H9 (cell line): ENCODE measurements around the gene ITM2C. TPM values are rescaled to one million over a fixed set of nuclear protein-coding genes. Genes with fewer than 3 reads are reported as not detected.

ENCODE experiments used
- DNase-seq: peaks from one replicate; pipeline ENCODE4 v3.0.0-alpha.2; 2017
- H2AFZ ChIP-seq: one replicate; pipeline ENCODE4 v1.6.1; 2013; ENCODE audit warnings: mild to moderate bottlenecking, low read length, control low read depth, moderate library complexity
- H2AK5ac ChIP-seq: 2 replicates; pipeline ENCODE4 v1.6.1; 2013; ENCODE audit warnings: low read length, control low read depth, mixed read lengths; ENCODE audit not compliant: insufficient read length
- H2BK120ac ChIP-seq: one replicate; pipeline ENCODE4 v1.6.1; 2013; ENCODE audit warnings: low read depth, mild to moderate bottlenecking, low read length, control low read depth, inconsistent platforms; ENCODE audit not compliant: poor library complexity, severe bottlenecking
- H2BK12ac ChIP-seq: 2 replicates; pipeline ENCODE4 v1.6.1; 2013; ENCODE audit warnings: low read length, control low read depth, mixed read lengths, low read depth; ENCODE audit not compliant: insufficient read length
- H2BK15ac ChIP-seq: 2 replicates; pipeline ENCODE4 v1.6.1; 2013; ENCODE audit warnings: low read depth, low read length, control low read depth
- H2BK20ac ChIP-seq: one replicate; pipeline ENCODE4 v1.6.1; 2013; ENCODE audit warnings: low read depth, mild to moderate bottlenecking, low read length, control low read depth, inconsistent platforms; ENCODE audit not compliant: poor library complexity, severe bottlenecking
- H2BK5ac ChIP-seq: 2 replicates; pipeline ENCODE4 v1.6.1; 2013; ENCODE audit warnings: low read length, control low read depth, mixed read lengths; ENCODE audit not compliant: insufficient read length
- H3K14ac ChIP-seq: 2 replicates; pipeline ENCODE4 v1.6.1; 2013; ENCODE audit warnings: low read length, control low read depth; ENCODE audit not compliant: insufficient read depth
- H3K18ac ChIP-seq: 2 replicates; pipeline ENCODE4 v1.6.1; 2013; ENCODE audit warnings: low read depth, mild to moderate bottlenecking, mixed read lengths, low read length, control low read depth; ENCODE audit not compliant: insufficient read length
- H3K23ac ChIP-seq: 2 replicates; pipeline ENCODE4 v1.6.1; 2013; ENCODE audit warnings: low read length, control low read depth, mixed read lengths, low read depth; ENCODE audit not compliant: insufficient read length
- H3K23me2 ChIP-seq: 2 replicates; pipeline ENCODE4 v1.6.1; 2013; ENCODE audit warnings: low read depth, mild to moderate bottlenecking, mixed read lengths, low read length, control low read depth; ENCODE audit not compliant: insufficient read length, poor library complexity, severe bottlenecking
- H3K27ac ChIP-seq: 2 replicates; pipeline ENCODE4 v1.5.1; 2013; ENCODE audit warnings: low read length, control low read depth, mixed read lengths, low read depth; ENCODE audit not compliant: insufficient read length
- H3K27me3 ChIP-seq: 2 replicates; pipeline ENCODE4 v1.6.1; 2013; ENCODE audit warnings: low read length, control low read depth, inconsistent platforms; ENCODE audit not compliant: insufficient read depth
- H3K4ac ChIP-seq: 2 replicates; pipeline ENCODE4 v1.6.1; 2013; ENCODE audit warnings: low read depth, mild to moderate bottlenecking, control low read depth, inconsistent platforms, low read length, moderate library complexity
- H3K4me1 ChIP-seq: 2 replicates; pipeline ENCODE4 v1.6.1; 2013; ENCODE audit warnings: low read length, control low read depth, inconsistent platforms; ENCODE audit not compliant: insufficient read depth
- H3K4me2 ChIP-seq: 2 replicates; pipeline ENCODE4 v1.6.1; 2013; ENCODE audit warnings: low read length, control low read depth, mixed read lengths; ENCODE audit not compliant: insufficient read length, insufficient read depth
- H3K56ac ChIP-seq: 2 replicates; pipeline ENCODE4 v1.6.1; 2013; ENCODE audit warnings: low read depth, mild to moderate bottlenecking, mixed read lengths, low read length, control low read depth; ENCODE audit not compliant: insufficient read length
- H3K79me1 ChIP-seq: 2 replicates; pipeline ENCODE4 v1.6.1; 2013; ENCODE audit warnings: low read depth, mild to moderate bottlenecking, moderate library complexity, low read length, control low read depth, inconsistent platforms; ENCODE audit not compliant: insufficient read depth, poor library complexity, severe bottlenecking
- H3K79me2 ChIP-seq: 2 replicates; pipeline ENCODE4 v1.6.1; 2013; ENCODE audit warnings: low read length, control low read depth, inconsistent platforms; ENCODE audit not compliant: insufficient read depth
- H3K9ac ChIP-seq: 2 replicates; pipeline ENCODE4 v1.6.1; 2013; ENCODE audit warnings: low read length, control low read depth, mixed read lengths; ENCODE audit not compliant: insufficient read length; ENCODE audit errors: extremely low read depth
- H3K9me3 ChIP-seq: one replicate; pipeline ENCODE4 v1.6.1; 2013; ENCODE audit warnings: low read depth, low read length, inconsistent platforms; ENCODE audit not compliant: control insufficient read depth
- H3T11ph ChIP-seq: one replicate; pipeline ENCODE4 v1.6.1; 2013; ENCODE audit warnings: mild to moderate bottlenecking, low read length, control low read depth, inconsistent platforms
- H4K20me1 ChIP-seq: one replicate; pipeline ENCODE4 v1.6.1; 2013; ENCODE audit not compliant: control insufficient read depth, insufficient read length, insufficient read depth
- H4K5ac ChIP-seq: 2 replicates; pipeline ENCODE4 v1.6.1; 2013; ENCODE audit warnings: low read depth, mild to moderate bottlenecking, mixed read lengths, low read length, control low read depth; ENCODE audit not compliant: insufficient read length
- H4K8ac ChIP-seq: replicated peaks from 2 replicates; pipeline ENCODE4 v1.6.1; 2013; ENCODE audit warnings: low read length, control low read depth, mixed read lengths, low read depth; ENCODE audit not compliant: insufficient read length
- H4K91ac ChIP-seq: 2 replicates; pipeline ENCODE4 v1.6.1; 2013; ENCODE audit warnings: low read depth, mild to moderate bottlenecking, moderate library complexity, mixed read lengths, low read length, control low read depth; ENCODE audit not compliant: insufficient read length
- H3K27ac Mint-ChIP-seq, 3 experiments: 2 replicates in 2 of 3; 3 replicates in 1 of 3; pipeline ENCODE4 v1.8.0; 2020 to 2021; ENCODE audit warnings: mixed read lengths in 3 of 3, mild to moderate bottlenecking in 1 of 3, moderate library complexity in 1 of 3
- H3K27me3 Mint-ChIP-seq: 2 replicates; pipeline ENCODE4 v1.8.0; 2021; ENCODE audit warnings: low read depth, mild to moderate bottlenecking, moderate library complexity, mixed read lengths
- H3K36me3 Mint-ChIP-seq, 3 experiments: 2 replicates in 2 of 3; 3 replicates in 1 of 3; pipeline ENCODE4 v1.8.0; 2020 to 2021; ENCODE audit warnings: low read depth in 3 of 3, mixed read lengths in 3 of 3; ENCODE audit not compliant: insufficient read depth in 1 of 3
- H3K4me1 Mint-ChIP-seq, 2 experiments: 2 replicates each; pipeline ENCODE4 v1.8.0; 2020; ENCODE audit warnings: mixed read lengths in 2 of 2
- H3K4me3 Mint-ChIP-seq, 2 experiments: 2 replicates in 1 of 2; 3 replicates in 1 of 2; pipeline ENCODE4 v1.8.0; 2020 to 2021; ENCODE audit warnings: mild to moderate bottlenecking in 2 of 2, mixed read lengths in 2 of 2, moderate library complexity in 1 of 2
- H3K9me3 Mint-ChIP-seq, 2 experiments: 2 replicates in 1 of 2; 3 replicates in 1 of 2; pipeline ENCODE4 v1.8.0; 2020; ENCODE audit warnings: mild to moderate bottlenecking in 2 of 2, mixed read lengths in 2 of 2, moderate library complexity in 1 of 2
- WGBS: extraction: QIAGEN DNeasy Blood & Tissue Kit; methylation state at CpG from one replicate; pipeline ENCODE4 v1.1.7; 2013; ENCODE audit warnings: missing lambda C conversion rate, low lambda C conversion rate, mixed read lengths; ENCODE audit not compliant: insufficient read length; ENCODE audit errors: extremely low coverage; 5-methylcytosine and 5-hydroxymethylcytosine counted together
- total RNA-seq: library from RNA; stranded (reverse); gene quantifications from 2 replicates; pipeline ENCODE4 v1.2.1, GENCODE V29; 2021
- TF ChIP-seq, protein P1 (sequence below): fragments of 200-600 bp; sonication (generic); conservative IDR thresholded peaks from 3 replicates; pipeline ENCODE4 v1.8.0; 2021; ENCODE audit warnings: antibody characterized with exemption, mild to moderate bottlenecking

The ITM2C gene
- total RNA-seq, 1 experiment from 2014 or later: 297 TPM

GRCh38 chr2:230915319-230915718, 50.6 kb downstream of the ITM2C start:
- no peak overlapping the region for H4K8ac ChIP-seq
- TF ChIP-seq, protein P1, sequence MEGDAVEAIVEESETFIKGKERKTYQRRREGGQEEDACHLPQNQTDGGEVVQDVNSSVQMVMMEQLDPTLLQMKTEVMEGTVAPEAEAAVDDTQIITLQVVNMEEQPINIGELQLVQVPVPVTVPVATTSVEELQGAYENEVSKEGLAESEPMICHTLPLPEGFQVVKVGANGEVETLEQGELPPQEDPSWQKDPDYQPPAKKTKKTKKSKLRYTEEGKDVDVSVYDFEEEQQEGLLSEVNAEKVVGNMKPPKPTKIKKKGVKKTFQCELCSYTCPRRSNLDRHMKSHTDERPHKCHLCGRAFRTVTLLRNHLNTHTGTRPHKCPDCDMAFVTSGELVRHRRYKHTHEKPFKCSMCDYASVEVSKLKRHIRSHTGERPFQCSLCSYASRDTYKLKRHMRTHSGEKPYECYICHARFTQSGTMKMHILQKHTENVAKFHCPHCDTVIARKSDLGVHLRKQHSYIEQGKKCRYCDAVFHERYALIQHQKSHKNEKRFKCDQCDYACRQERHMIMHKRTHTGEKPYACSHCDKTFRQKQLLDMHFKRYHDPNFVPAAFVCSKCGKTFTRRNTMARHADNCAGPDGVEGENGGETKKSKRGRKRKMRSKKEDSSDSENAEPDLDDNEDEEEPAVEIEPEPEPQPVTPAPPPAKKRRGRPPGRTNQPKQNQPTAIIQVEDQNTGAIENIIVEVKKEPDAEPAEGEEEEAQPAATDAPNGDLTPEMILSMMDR: no peak
- no peak overlapping the region for H3K9ac ChIP-seq
- no peak overlapping the region for H2AK5ac ChIP-seq
- no CpG with 5 or more reads among the region's 6 CpGs for WGBS
- H2AFZ ChIP-seq: no peak overlapping the region
- H4K20me1 ChIP-seq: no peaks in the 10 kb centered on the region
- Mint-ChIP-seq H3K27ac (no peak overlapping the region), H3K36me3 (no peaks in the 10 kb centered on the region), H3K9me3 (no peaks in the 10 kb centered on the region), H3K4me3 (no peak overlapping the region), H3K27me3 (peaks cover 6% of the 10 kb centered on the region), H3K4me1 (peaks cover 2 to 3% of the 10 kb centered on the region in 2 experiments; a peak in 2 of 4 replicates)
- no peak overlapping the region for H4K91ac ChIP-seq
- H3K79me2 ChIP-seq: no peaks in the 10 kb centered on the region
- no peak overlapping the region for H4K5ac ChIP-seq
- H3K23me2 ChIP-seq: no peaks in the 10 kb centered on the region
- H2BK5ac ChIP-seq: no peak overlapping the region
- no peak overlapping the region for H2BK12ac ChIP-seq
- H2BK20ac ChIP-seq: no peak overlapping the region
- no peak overlapping the region for H3K56ac ChIP-seq
- H3K18ac ChIP-seq: no peak overlapping the region
- H3K79me1 ChIP-seq: no peaks in the 10 kb centered on the region
- no peak overlapping the region for H3T11ph ChIP-seq
- peak; percentile 13 for DNase-seq
- no peak overlapping the region for H3K27ac ChIP-seq
- no peak overlapping the region for H3K23ac ChIP-seq
- no peaks in the 10 kb centered on the region for H3K9me3 ChIP-seq
- H3K4me1 ChIP-seq: no peaks in the 10 kb centered on the region
- H3K4ac ChIP-seq: no peak overlapping the region
- H3K14ac ChIP-seq: no peak overlapping the region
- H3K4me2 ChIP-seq: no peak overlapping the region
- H2BK120ac ChIP-seq: no peak overlapping the region
- H2BK15ac ChIP-seq: no peak overlapping the region
- no peaks in the 10 kb centered on the region for H3K27me3 ChIP-seq
